HG03520 (cell line): Measurements from ENCODE around the gene NAA38.

Experiments used
- ATAC-seq: cut with Tn5 transposase; IDR thresholded peaks from one replicate; pipeline ENCODE4 v1.9.1; 2021; ENCODE audit warnings: mild to moderate bottlenecking, moderate library complexity; ENCODE audit not compliant: unreplicated experiment

The NAA38 gene

DNA sequence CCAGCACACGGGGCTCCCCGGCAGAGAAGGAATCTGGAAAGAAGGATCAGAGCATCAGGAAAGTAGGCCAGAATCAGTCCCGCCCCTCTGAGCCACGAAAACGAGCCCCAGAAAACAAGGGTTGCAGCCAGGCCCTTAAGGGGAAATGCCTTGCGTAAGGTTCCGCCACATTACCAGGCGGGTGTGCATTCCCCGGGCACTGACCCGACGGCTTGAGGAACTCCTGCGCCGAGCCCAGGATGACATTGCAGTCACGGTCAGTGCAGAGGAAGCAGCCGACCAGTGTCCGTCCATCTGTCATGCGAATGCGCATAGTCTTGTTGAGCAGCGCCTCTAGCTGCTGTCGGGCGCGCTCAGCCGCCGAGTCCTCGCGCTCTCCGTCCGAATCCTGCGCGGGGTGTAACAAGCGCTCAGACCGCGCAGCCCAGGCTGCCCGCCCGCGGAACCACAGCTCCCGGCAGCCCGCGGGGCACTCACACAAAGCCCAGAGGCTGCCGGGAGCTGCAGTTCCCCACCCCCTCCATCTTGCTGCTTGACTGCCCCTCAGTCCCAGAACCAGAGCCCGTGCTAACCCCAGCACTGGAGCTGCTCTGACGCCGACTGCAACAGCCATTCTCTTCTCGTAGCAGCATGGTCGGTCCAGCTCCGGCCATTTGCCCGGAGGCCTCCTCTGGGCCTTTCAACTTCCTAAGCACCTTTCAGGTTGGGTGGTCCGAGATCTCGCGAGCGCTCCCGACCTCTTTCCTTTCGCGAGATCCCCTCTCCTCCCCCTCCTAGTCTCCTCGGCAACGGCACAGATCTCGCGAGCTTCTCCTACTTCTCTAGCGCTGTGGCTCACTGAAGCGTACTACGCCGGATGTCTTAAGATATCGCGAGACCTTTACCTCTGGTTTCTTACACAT is at the start of gene NAA38:
NAA38 (minus strand) TSS at position 749 of the 902 bp plus-strand sequence; CDS start at position 653, 96 bp downstream.
- ATAC-seq = peak; percentile 59

- no peak for ATAC-seq
Observed at GRCh38 chr17:7903154-7904103, 46.1 kb upstream of the NAA38 start.

DNA sequence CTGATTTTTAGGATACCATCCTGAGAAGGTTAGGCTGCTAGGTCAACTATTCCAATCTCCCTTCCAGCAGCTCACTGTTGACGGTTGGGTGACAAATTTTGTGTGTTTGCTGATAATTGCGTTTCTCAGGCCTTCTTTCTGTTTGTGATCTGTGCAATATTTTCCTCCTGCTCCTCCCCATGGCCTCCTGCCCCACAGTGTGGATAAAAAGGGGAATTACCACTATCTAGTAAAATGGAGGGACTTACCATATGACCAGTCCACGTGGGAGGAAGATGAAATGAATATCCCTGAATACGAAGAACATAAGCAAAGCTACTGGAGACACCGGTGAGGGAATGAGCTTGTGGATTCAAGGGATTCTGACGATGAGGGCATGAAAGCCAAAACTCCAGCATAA is 40.4 kb upstream of the NAA38 start:
- no peak for ATAC-seq

- no peak for ATAC-seq
Observed at GRCh38 chr17:7897090-7897489, 39.7 kb upstream of the NAA38 start.

DNA sequence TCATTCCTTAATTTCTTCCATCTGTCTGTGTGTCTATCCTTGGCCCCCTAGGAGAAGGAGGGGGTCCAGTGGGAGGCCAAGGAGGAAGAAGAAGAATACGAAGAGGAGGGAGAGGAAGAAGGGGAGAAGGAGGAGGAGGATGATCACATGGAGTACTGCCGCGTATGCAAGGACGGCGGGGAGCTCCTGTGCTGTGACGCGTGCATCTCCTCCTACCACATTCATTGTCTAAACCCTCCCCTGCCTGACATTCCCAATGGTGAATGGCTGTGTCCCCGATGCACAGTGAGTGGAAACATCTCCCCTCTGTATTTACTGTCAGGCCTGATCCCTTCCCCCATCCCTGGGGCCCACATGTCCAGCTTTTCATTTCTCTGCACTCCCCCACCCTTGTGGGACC is 37.5 kb upstream of the NAA38 start:
- no peak for ATAC-seq

DNA sequence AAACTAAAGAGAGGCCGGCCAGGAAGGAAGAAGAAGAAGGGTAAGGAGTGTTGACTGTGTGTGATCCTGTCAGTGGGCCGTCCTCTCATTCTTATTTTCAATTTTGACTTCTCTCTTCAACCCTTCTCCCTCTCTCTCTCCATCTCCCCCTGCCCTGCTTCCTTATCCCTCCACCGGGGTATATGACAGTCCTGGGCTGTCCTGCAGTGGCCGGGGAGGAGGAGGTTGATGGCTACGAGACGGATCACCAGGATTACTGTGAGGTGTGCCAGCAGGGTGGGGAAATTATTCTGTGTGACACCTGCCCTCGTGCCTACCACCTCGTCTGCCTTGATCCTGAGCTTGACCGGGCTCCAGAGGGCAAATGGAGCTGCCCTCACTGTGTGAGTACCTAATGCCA is 36.9 kb upstream of the NAA38 start:
- no peak for ATAC-seq

- ATAC-seq = no peak
Observed at GRCh38 chr17:7893187-7893880, 36.0 kb upstream of the NAA38 start.

DNA sequence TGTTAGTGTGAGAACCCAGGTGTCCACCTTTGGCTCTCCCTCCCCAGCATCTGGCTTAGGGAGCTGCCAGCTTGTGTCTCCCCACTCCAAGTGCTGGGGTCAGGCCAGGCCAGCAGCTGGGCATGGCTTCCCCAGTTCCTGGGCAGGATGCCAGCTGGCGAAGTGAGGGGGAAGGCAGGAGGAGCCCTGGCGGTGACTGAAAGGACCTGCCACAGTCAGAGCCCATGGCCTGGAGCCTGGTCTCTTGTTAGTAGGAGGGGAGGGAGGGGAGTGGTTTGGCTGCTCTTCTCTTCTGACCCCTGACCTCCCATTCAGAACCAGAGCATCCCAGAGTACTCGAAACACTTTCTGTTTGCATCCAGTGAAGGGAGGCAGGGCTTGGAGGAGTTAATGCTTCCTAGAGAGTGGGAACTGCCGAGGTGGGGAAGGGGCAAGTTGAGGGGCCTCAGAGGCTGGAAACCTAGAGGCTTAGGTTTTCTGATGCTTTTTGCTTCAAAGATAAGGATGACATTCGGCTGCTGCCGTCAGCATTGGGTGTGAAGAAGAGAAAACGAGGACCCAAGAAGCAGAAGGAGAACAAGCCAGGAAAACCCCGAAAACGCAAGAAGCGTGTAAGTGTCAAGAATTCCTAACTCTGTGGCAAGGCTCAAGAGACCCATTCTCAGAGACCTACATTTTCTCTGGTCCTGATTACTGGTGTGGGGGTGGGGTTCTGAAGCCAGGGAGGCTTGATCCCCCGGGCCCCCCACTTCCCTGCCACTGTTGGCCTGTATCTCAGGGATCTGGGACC is 32.0 kb upstream of the NAA38 start:
- ATAC-seq = no peak

- ATAC-seq = no peak
Observed at GRCh38 chr17:7888184-7888920, 31.0 kb upstream of the NAA38 start, which contains the start of gene CHD3. Gene CHD3 (plus strand): TSS chr17:7888789. CDS start chr17:7889001, 212 bp downstream.

GRCh38 chr17:7887482-7888183 is 30.3 kb upstream of the NAA38 start:
- ATAC-seq = no peak

DNA sequence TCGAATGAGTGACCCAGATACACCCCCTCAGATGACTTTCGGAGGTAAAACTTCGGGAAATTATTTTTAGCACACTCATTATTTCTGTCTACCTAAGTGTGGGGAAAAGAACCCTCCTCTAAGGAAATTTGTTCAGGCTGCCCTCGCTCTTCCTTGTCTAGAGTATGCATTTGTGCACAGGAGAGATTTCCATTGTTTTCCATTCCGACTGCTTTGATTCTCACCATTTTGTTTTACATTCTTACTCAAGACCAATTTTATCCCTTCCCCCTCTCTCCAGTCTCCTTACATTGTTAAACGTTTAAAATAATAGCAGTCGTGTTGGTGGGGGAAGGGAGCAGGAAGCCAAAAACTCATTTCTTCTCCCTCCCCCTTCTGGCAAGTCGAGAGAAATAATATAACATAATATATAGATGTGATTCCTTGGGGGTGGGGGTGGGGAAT is 29.7 kb upstream of the NAA38 start:
- ATAC-seq = no peak

DNA sequence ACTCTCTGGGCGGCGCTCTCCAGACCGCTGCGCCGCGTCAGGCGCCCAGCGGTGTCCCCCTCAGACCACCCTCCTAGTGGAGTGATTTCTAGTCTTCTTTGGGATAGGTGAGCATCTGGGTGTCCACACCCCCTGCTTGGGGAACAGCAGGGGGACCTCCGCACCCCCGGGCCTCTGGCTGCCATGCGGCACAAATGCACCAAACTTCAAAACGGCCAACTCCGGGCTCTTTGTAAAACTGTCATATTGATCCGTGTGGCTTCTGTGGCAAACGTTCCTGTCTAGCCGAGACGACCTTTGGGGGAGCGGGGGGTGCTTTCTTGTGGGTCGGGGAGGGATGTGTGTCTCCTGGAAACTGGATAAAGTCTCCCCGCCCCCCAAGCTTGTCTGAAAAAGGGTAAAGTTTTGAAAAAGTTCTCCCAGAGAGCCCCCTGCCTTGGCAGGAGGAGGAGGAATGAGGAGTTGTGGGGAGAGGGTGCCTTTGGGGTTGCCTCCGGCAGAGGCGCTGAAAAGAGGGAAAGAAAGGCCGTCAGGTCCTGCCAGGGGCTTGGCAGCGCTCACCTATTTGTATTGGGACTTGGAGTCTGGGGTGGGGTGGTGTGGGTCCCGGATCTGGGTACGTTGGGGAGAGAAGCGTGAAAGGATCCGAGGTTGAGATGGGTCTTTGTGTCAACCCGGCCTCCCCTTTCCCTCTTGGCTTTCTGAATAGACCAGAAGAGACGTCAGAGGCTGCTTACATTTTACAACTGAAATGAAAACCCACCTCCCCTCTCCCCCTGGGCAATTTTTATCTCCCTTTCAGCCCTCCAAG is 29.1 kb upstream of the NAA38 start:
- ATAC-seq = no peak

GRCh38 chr17:7885367-7886226 is 28.2 kb upstream of the NAA38 start:
- no peak for ATAC-seq

- ATAC-seq = no peak
Observed at GRCh38 chr17:7884581-7885366, 27.4 kb upstream of the NAA38 start.

DNA sequence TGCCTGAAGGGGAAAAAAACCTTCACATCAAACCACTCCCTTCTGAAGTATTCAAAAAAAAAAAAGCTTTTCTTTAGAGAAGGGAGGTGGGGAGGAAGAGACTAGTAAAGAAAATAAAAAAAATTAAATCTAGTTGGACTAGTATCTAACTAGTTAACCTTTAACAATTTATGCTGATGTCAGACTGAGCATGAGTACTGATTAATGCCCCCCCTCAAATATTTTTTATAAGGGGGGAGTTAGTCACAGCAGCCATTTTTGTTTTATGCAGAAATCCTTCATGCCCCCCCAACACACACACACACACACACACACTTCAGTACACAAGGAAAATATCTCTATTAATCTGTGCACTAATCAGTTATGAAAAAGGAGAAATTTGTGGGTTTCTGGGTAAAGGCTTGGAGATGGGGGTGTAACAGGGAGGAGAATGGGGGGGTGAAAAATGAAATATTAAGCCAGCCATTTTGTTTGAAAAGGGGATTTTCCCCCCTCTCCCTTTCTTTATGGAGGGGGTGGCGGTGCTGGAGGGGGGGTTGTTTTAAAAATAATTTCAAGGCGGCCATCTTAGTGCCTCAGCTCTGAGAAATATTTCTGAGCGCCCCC is 26.5 kb upstream of the NAA38 start:
- no peak for ATAC-seq

DNA sequence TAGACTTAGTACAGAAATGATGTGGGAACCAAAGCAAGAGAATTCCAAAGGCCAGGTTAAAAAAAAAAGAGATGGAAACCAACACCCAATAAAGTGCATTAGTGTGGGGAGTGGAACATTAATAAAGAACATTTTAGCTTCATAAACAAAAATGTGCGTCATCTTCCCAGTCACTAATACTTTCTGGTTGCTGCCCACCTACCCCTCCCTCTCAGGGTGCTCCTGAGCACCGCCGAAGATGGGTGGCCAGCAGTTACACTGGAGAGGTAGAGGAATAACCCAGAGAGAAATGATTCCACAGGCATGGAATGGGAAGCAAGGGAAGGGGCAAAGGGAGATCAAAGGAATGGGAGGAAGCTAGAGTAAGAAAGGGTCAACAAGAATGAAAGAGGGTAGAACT is 25.3 kb upstream of the NAA38 start:
- ATAC-seq = no peak
